CD14-positive monocyte (primary cell): Measurements from ENCODE around the gene RFK. TPM values are rescaled to one million over a fixed set of nuclear protein-coding genes. Genes with fewer than 3 reads are reported as not detected.
"Not testable (repeated sequence)": the region's sequence is repeated elsewhere in the genome, so short reads cannot be mapped to it uniquely, and the experiment has no call there.

Source experiments
- DNase-seq, 3 donors: peaks; one replicate each; pipeline ENCODE4 v3.0.0-alpha.2; 2011 to 2022
- H2AFZ ChIP-seq: 2 replicates; pipeline ENCODE4 v1.6.0; 2012; ENCODE audit warnings: mild to moderate bottlenecking, low read depth, low read length, inconsistent platforms; ENCODE audit not compliant: insufficient read depth, poor library complexity, severe bottlenecking
- H3K27ac ChIP-seq, 2 donors: 1 replicate in 1 of 2; 2 replicates in 1 of 2; pipeline ENCODE4 v1.5.1; 2012 to 2013; ENCODE audit warnings: low read length in 2 of 2, control low read depth in 1 of 2, inconsistent platforms in 1 of 2, low read depth in 1 of 2, mild to moderate bottlenecking in 1 of 2
- H3K27me3 ChIP-seq, 2 donors: one replicate each; pipeline versions ENCODE4 v1.6.0 to v1.6.1; 2011 to 2013; ENCODE audit warnings: low read length in 2 of 2; ENCODE audit not compliant: control insufficient read depth in 2 of 2, insufficient read depth in 2 of 2
- H3K36me3 ChIP-seq, 2 donors: replicated peaks in 1 of 2; 1 replicate in 1 of 2; 2 replicates in 1 of 2; pipeline versions ENCODE4 v1.5.1 to v1.6.1; 2012 to 2013; ENCODE audit warnings: low read length in 2 of 2, control low read depth in 1 of 2, inconsistent platforms in 1 of 2, mild to moderate bottlenecking in 1 of 2; ENCODE audit not compliant: insufficient read depth in 2 of 2, control insufficient read depth in 1 of 2
- H3K4me1 ChIP-seq, 2 donors: 1 replicate in 1 of 2; 2 replicates in 1 of 2; pipeline versions ENCODE4 v1.5.1 to v1.6.1; 2012 to 2013; ENCODE audit warnings: low read length in 2 of 2, control low read depth in 1 of 2, inconsistent platforms in 1 of 2, mild to moderate bottlenecking in 1 of 2, moderate library complexity in 1 of 2; ENCODE audit not compliant: insufficient read depth in 2 of 2, control insufficient read depth in 1 of 2
- H3K4me2 ChIP-seq: replicated peaks from 2 replicates; pipeline ENCODE3; 2012; ENCODE audit warnings: low read length, moderate library complexity, mild to moderate bottlenecking; ENCODE audit not compliant: poor library complexity, severe bottlenecking; ENCODE audit errors: extremely low read depth
- H3K4me3 ChIP-seq, 3 experiments: fragments of 200-600 bp in 1 of 3; sonication (generic) in 1 of 3; replicated peaks in 1 of 3; 1 replicate in 2 of 3; 2 replicates in 1 of 3; pipeline ENCODE4 v1.5.1; 2011 to 2013; ENCODE audit warnings: low read length in 3 of 3, mild to moderate bottlenecking in 3 of 3, control low read depth in 2 of 3, low read depth in 2 of 3, inconsistent platforms in 1 of 3, moderate library complexity in 1 of 3
- H3K79me2 ChIP-seq: 2 replicates; pipeline ENCODE4 v1.6.0; 2012; ENCODE audit warnings: mild to moderate bottlenecking, control low read depth, inconsistent platforms, low read length, moderate library complexity; ENCODE audit not compliant: insufficient read depth
- H3K9ac ChIP-seq: 2 replicates; pipeline ENCODE4 v1.6.0; 2017; ENCODE audit warnings: low read length, mild to moderate bottlenecking; ENCODE audit not compliant: insufficient read depth, poor library complexity, severe bottlenecking
- H3K9me3 ChIP-seq, 2 donors: replicated peaks in 1 of 2; 1 replicate in 1 of 2; 2 replicates in 1 of 2; pipeline versions ENCODE4 v1.5.1 to v1.6.1; 2012 to 2013; ENCODE audit warnings: low read length in 2 of 2, control low read depth in 1 of 2; ENCODE audit not compliant: control insufficient read depth in 1 of 2, insufficient read depth in 1 of 2
- H4K20me1 ChIP-seq: 2 replicates; pipeline ENCODE4 v1.6.0; 2012; ENCODE audit warnings: mild to moderate bottlenecking, low read length, control low read depth, moderate library complexity; ENCODE audit not compliant: insufficient read depth
- H3K27ac Mint-ChIP-seq, 7 donors: one replicate each; pipeline ENCODE4 v1.8.0; 2020; ENCODE audit warnings: mild to moderate bottlenecking in 7 of 7, mixed read lengths in 7 of 7, moderate library complexity in 6 of 7, inconsistent platforms in 2 of 7
- H3K27me3 Mint-ChIP-seq, 3 donors: one replicate each; pipeline ENCODE4 v1.8.0; 2021 to 2022; ENCODE audit warnings: low read depth in 3 of 3, mild to moderate bottlenecking in 3 of 3, mixed read lengths in 3 of 3, moderate library complexity in 3 of 3, inconsistent platforms in 1 of 3
- H3K36me3 Mint-ChIP-seq, 2 donors: one replicate each; pipeline ENCODE4 v1.8.0; 2020; ENCODE audit warnings: mixed read lengths in 2 of 2, inconsistent platforms in 1 of 2, mild to moderate bottlenecking in 1 of 2
- H3K4me1 Mint-ChIP-seq: one replicate; pipeline ENCODE4 v1.8.0; 2020; ENCODE audit warnings: mild to moderate bottlenecking, mixed read lengths
- H3K4me3 Mint-ChIP-seq, 2 donors: one replicate each; pipeline ENCODE4 v1.8.0; 2020; ENCODE audit warnings: mild to moderate bottlenecking in 2 of 2, mixed read lengths in 2 of 2, moderate library complexity in 1 of 2
- H3K9me3 Mint-ChIP-seq, 7 donors: one replicate each; pipeline ENCODE4 v1.8.0; 2020 to 2022; ENCODE audit warnings: mixed read lengths in 7 of 7, mild to moderate bottlenecking in 6 of 7, moderate library complexity in 6 of 7, inconsistent platforms in 2 of 7
- WGBS: methylation state at CpG from one replicate; pipeline ENCODE4 v1.1.5; 2013; ENCODE audit warnings: missing lambda C conversion rate; ENCODE audit not compliant: insufficient coverage; 5-methylcytosine and 5-hydroxymethylcytosine counted together
- intact Hi-C, 2 donors: fragments of 100-400 bp; cut with micrococcal nuclease; formaldehyde crosslinking; loops; one replicate each; pipeline versions ENCODE4 v1.15.0 to v1.15.1; 2023
- polyA plus RNA-seq, 3 donors: library from polyadenylated mRNA; depleted of rRNA in 1 of 3; unstranded in 2 of 3; stranded (reverse) in 1 of 3; fragments of 300-500 nt in 2 of 3; fragments of >200 nt in 1 of 3; fragmentation: Illumina TruSeq in 2 of 3; gene quantifications; 1 replicate in 2 of 3; 2 replicates in 1 of 3; pipeline ENCODE4 v1.2.3, GENCODE V29; 2012 to 2021
- TF ChIP-seq, protein P1 (sequence below): fragments of 200-600 bp; IDR thresholded peaks from one replicate; pipeline ENCODE4 v1.8.0; 2022; ENCODE audit warnings: antibody characterized with exemption, mild to moderate bottlenecking

Gene RFK
- polyA plus RNA-seq, 3 donors, result 5.9 to 46.6 (median 44.4) TPM

DNA sequence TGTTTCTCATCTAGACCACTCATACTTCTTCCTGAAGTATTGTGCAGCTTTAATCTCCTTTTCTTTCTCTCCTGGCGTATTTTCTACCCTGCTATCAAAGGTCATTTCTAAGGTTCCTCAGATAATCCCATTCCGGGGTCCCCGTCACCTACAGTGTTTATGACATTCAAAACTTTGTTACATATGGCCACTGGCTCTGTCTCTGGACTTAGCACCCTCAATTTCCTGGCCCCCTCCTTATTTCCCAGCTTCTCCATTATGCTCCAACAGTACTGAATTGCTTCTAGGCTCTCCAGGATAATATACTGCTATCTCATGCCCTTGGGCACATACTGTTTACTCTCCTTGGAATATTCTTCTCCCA is 31.2 kb downstream of the RFK start:
- H4K20me1 ChIP-seq, result no peaks in the 10 kb centered on the region
- Mint-ChIP-seq H3K27me3 (peaks cover 0 to 7% (median 2%) of the 10 kb centered on the region in 3 donors), H3K36me3 (no peaks in the 10 kb centered on the region), H3K27ac (no peak overlapping the region), H3K4me3 (no peak overlapping the region), H3K4me1 (peaks cover 32% of the 10 kb centered on the region), H3K9me3 (peaks cover 0 to 3% (median 0%) of the 10 kb centered on the region in 7 donors)
- H3K4me1 ChIP-seq, result peaks cover 24 to 33% of the 10 kb centered on the region in 2 donors
- no peak overlapping the region for H3K9ac ChIP-seq
- no peaks in the 10 kb centered on the region for H3K36me3 ChIP-seq
- 92% methylated on average over 3 of the region's 3 CpGs for WGBS
- no peak overlapping the region for H3K27ac ChIP-seq
- H3K27me3 ChIP-seq, result no peaks in the 10 kb centered on the region
- TF ChIP-seq, protein P1, sequence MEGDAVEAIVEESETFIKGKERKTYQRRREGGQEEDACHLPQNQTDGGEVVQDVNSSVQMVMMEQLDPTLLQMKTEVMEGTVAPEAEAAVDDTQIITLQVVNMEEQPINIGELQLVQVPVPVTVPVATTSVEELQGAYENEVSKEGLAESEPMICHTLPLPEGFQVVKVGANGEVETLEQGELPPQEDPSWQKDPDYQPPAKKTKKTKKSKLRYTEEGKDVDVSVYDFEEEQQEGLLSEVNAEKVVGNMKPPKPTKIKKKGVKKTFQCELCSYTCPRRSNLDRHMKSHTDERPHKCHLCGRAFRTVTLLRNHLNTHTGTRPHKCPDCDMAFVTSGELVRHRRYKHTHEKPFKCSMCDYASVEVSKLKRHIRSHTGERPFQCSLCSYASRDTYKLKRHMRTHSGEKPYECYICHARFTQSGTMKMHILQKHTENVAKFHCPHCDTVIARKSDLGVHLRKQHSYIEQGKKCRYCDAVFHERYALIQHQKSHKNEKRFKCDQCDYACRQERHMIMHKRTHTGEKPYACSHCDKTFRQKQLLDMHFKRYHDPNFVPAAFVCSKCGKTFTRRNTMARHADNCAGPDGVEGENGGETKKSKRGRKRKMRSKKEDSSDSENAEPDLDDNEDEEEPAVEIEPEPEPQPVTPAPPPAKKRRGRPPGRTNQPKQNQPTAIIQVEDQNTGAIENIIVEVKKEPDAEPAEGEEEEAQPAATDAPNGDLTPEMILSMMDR, result no peak
- H3K4me3 ChIP-seq, result no peak overlapping the region
- H2AFZ ChIP-seq, result no peak overlapping the region
- no peaks in the 10 kb centered on the region for H3K79me2 ChIP-seq
- H3K9me3 ChIP-seq, result no peaks in the 10 kb centered on the region
- intact Hi-C loops, result no loop called here
- no peak overlapping the region for H3K4me2 ChIP-seq
- no peak for DNase-seq

DNA sequence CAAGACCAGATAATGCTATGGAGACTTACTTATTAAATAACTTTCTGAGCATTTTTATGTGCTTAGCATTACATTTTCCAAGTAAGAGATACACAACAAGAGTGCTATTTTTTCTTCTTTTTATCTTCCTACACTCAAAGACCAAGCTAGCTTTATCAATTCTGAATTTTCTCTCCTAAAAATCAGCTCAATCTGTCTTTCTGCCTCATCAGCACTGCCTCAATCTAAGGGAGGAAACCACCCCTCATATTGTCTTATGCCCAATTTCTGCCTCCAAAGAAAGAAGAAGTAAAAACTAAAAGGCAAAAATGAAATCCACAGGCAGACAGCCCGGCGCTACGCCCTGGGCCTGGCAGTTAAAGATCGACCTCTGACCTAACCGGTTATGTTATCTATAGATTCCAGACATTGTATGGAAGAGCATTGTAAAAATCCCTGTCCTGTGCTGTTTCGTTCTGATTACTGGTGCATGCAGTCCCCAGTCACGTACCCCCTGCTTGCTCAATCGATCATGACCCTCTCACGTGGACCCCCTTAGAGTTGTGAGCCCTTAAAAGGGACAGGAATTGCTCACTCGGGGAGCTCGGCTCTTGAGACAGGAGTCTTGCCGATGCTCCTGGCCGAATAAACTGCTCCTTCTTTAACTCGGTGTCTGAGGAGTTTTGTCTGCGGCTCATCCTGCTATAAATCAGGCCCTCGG is 31.7 kb downstream of the RFK start:
- Histone ChIP-seq H3K4me1 (peaks cover 30 to 39% of the 10 kb centered on the region in 2 donors), H2AFZ (peak overlapping the region; percentile 26)
- H3K36me3 Mint-ChIP-seq, H3K27me3 ChIP-seq, H3K4me3 ChIP-seq, H3K9me3 Mint-ChIP-seq, H3K9me3 ChIP-seq, DNase-seq, H3K36me3 ChIP-seq, H4K20me1 ChIP-seq, H3K27me3 Mint-ChIP-seq, H3K4me2 ChIP-seq, H3K9ac ChIP-seq, H3K27ac ChIP-seq, H3K79me2 ChIP-seq, intact Hi-C loops: not testable (repeated sequence)
- WGBS, result 33% methylated on average over 12 of the region's 16 CpGs
- Mint-ChIP-seq H3K4me3 (peak overlapping the region in 1 of 2 donors; percentile 27), H3K4me1 (peaks cover 37% of the 10 kb centered on the region), H3K27ac (peak overlapping the region in 2 of 7 donors; percentile 30 to 39)
